H1 (cell line): Measurements from ENCODE around the gene HDLBP. TPM values are rescaled to one million over a fixed set of nuclear protein-coding genes. Genes with fewer than 3 reads are reported as not detected.

ENCODE experiments used
- CTCF ChIA-PET: fragments of 300-600 bp; sonication (Branson Sonifier 250); formaldehyde crosslinking; loops from one replicate; lab custom pipeline; 2021; ENCODE audit not compliant: partially characterized antibody; lab: Charles Lee
- POLR2A ChIA-PET: fragments of 300-600 bp; sonication (Branson Sonifier 250); formaldehyde crosslinking; loops from one replicate; lab custom pipeline; 2021; ENCODE audit warnings: inconsistent platforms; ENCODE audit not compliant: partially characterized antibody; lab: Charles Lee
- DNase-seq, 2 experiments: peaks; one replicate each; pipeline versions ENCODE4 v3.0.0 to v3.0.0-alpha.2; 2010 to 2022; ENCODE audit warnings: low spot score in 2 of 2, low read depth in 1 of 2, mixed read lengths in 1 of 2
- FAIRE-seq: peaks from 2 replicates; lab custom pipeline; 2011; peaks lifted over from hg19 to GRCh38; lab: Jason Lieb, UNC
- H2AFZ ChIP-seq: 2 replicates; pipeline ENCODE4 v1.8.1; 2012; ENCODE audit warnings: low read length, inconsistent platforms
- H2AK5ac ChIP-seq: 2 replicates; pipeline ENCODE4 v1.6.1; 2013; ENCODE audit warnings: low read depth, low read length
- H2BK120ac ChIP-seq: replicated peaks from 2 replicates; pipeline ENCODE3; 2013; ENCODE audit warnings: low read depth, low read length, inconsistent platforms
- H2BK12ac ChIP-seq: 2 replicates; pipeline ENCODE4 v1.6.1; 2013; ENCODE audit warnings: low read depth, low read length
- H2BK15ac ChIP-seq: 2 replicates; pipeline ENCODE4 v1.6.1; 2013; ENCODE audit warnings: low read length
- H2BK20ac ChIP-seq: 2 replicates; pipeline ENCODE4 v1.6.1; 2013; ENCODE audit warnings: low read length
- H2BK5ac ChIP-seq: 2 replicates; pipeline ENCODE4 v1.6.1; 2013; ENCODE audit warnings: low read depth, low read length
- H3K14ac ChIP-seq: 2 replicates; pipeline ENCODE4 v1.6.1; 2013; ENCODE audit warnings: inconsistent platforms; ENCODE audit not compliant: insufficient read length
- H3K18ac ChIP-seq: 2 replicates; pipeline ENCODE4 v1.6.1; 2013; ENCODE audit warnings: low read length; ENCODE audit errors: extremely low read depth
- H3K23ac ChIP-seq: 2 replicates; pipeline ENCODE4 v1.6.1; 2013; ENCODE audit warnings: inconsistent platforms; ENCODE audit not compliant: insufficient read length
- H3K23me2 ChIP-seq: 2 replicates; pipeline ENCODE4 v1.6.1; 2013; ENCODE audit warnings: low read depth, low read length
- H3K27ac ChIP-seq: 2 replicates; pipeline ENCODE4 v1.6.1; 2011; ENCODE audit warnings: low read depth, low read length, inconsistent platforms
- H3K27me3 ChIP-seq, 4 experiments: replicated peaks in 1 of 4; 1 replicate in 1 of 4; 2 replicates in 3 of 4; pipeline versions ENCODE4 v1.6.1 to v1.8.1; 2011 to 2013; ENCODE audit warnings: low read length in 3 of 4, mild to moderate bottlenecking in 3 of 4, inconsistent platforms in 2 of 4, mixed read lengths in 2 of 4, moderate library complexity in 1 of 4; ENCODE audit not compliant: control insufficient read depth in 3 of 4, insufficient read depth in 3 of 4; ENCODE audit errors: extremely low read depth in 1 of 4
- H3K36me3 ChIP-seq, 4 experiments: 2 replicates each; pipeline versions ENCODE4 v1.6.1 to v1.8.1; 2011 to 2013; ENCODE audit warnings: mild to moderate bottlenecking in 4 of 4, low read length in 3 of 4, moderate library complexity in 2 of 4, control low read depth in 1 of 4, inconsistent platforms in 1 of 4; ENCODE audit not compliant: insufficient read depth in 4 of 4, control insufficient read depth in 2 of 4
- H3K4ac ChIP-seq: replicated peaks from 2 replicates; pipeline ENCODE3; 2013; ENCODE audit warnings: low read length, low read depth, mixed read lengths, inconsistent platforms; ENCODE audit not compliant: insufficient read length
- H3K4me1 ChIP-seq, 4 experiments: replicated peaks in 1 of 4; 1 replicate in 1 of 4; 2 replicates in 3 of 4; pipeline versions ENCODE4 v1.6.1 to v1.8.1; 2011 to 2013; ENCODE audit warnings: low read length in 3 of 4, inconsistent platforms in 2 of 4, mixed read lengths in 1 of 4; ENCODE audit not compliant: insufficient read depth in 4 of 4, control insufficient read depth in 3 of 4
- H3K4me2 ChIP-seq, 2 experiments: 2 replicates each; pipeline versions ENCODE4 v1.6.1 to v1.8.1; 2011 to 2013; ENCODE audit warnings: low read depth in 2 of 2, low read length in 2 of 2, control low read depth in 1 of 2, inconsistent platforms in 1 of 2, mild to moderate bottlenecking in 1 of 2; ENCODE audit not compliant: insufficient read depth in 1 of 2
- H3K4me3 ChIP-seq, 4 experiments: fragments of 200-600, 300-600 bp in 1 of 4; sonication (generic), shearing (Covaris generic), sonication (Bioruptor Twin) in 1 of 4; 2 replicates each; pipeline versions ENCODE4 v1.5.1 to v1.8.1; 2011 to 2016; ENCODE audit warnings: low read length in 4 of 4, low read depth in 3 of 4, control low read depth in 2 of 4, inconsistent platforms in 2 of 4, mild to moderate bottlenecking in 2 of 4, mixed read lengths in 1 of 4, moderate library complexity in 1 of 4; ENCODE audit not compliant: insufficient read depth in 2 of 4; ENCODE audit errors: extremely low read depth in 1 of 4
- H3K56ac ChIP-seq: replicated peaks from 2 replicates; pipeline ENCODE3; 2013; ENCODE audit warnings: low read depth, mild to moderate bottlenecking, mixed read lengths, low read length, inconsistent platforms; ENCODE audit not compliant: insufficient read length
- H3K79me1 ChIP-seq: 2 replicates; pipeline ENCODE4 v1.6.1; 2013; ENCODE audit warnings: low read depth, low read length, control low read depth
- H3K79me2 ChIP-seq, 2 experiments: 2 replicates each; pipeline versions ENCODE4 v1.6.1 to v1.8.1; 2012 to 2013; ENCODE audit warnings: low read length in 2 of 2, mild to moderate bottlenecking in 2 of 2, inconsistent platforms in 1 of 2; ENCODE audit not compliant: insufficient read depth in 2 of 2, control insufficient read depth in 1 of 2
- H3K9ac ChIP-seq, 4 experiments: replicated peaks in 1 of 4; 1 replicate in 1 of 4; 2 replicates in 3 of 4; pipeline versions ENCODE4 v1.6.1 to v1.8.1; 2011 to 2013; ENCODE audit warnings: low read depth in 3 of 4, low read length in 3 of 4, control low read depth in 2 of 4, mild to moderate bottlenecking in 2 of 4, moderate library complexity in 2 of 4, inconsistent platforms in 1 of 4; ENCODE audit errors: extremely low read depth in 1 of 4
- H3K9me3 ChIP-seq, 2 experiments: 2 replicates each; pipeline versions ENCODE4 v1.6.1 to v1.8.1; 2012 to 2013; ENCODE audit warnings: mild to moderate bottlenecking in 2 of 2, moderate library complexity in 2 of 2, control low read depth in 1 of 2, inconsistent platforms in 1 of 2, low read depth in 1 of 2, low read length in 1 of 2, mixed read lengths in 1 of 2; ENCODE audit not compliant: insufficient read depth in 2 of 2
- H4K20me1 ChIP-seq, 2 experiments: replicated peaks in 1 of 2; 2 replicates each; pipeline versions ENCODE3 to v1.8.1; 2011 to 2013; ENCODE audit warnings: inconsistent platforms in 2 of 2, low read length in 2 of 2, mild to moderate bottlenecking in 1 of 2; ENCODE audit not compliant: insufficient read depth in 2 of 2, control insufficient read depth in 1 of 2
- H4K5ac ChIP-seq: 2 replicates; pipeline ENCODE4 v1.6.1; 2013; ENCODE audit warnings: low read length, low read depth, mixed read lengths, inconsistent platforms; ENCODE audit not compliant: insufficient read length
- H4K8ac ChIP-seq: 2 replicates; pipeline ENCODE4 v1.8.0; 2013; ENCODE audit warnings: mild to moderate bottlenecking, moderate library complexity, low read length, inconsistent platforms; ENCODE audit not compliant: insufficient read depth; ENCODE audit errors: extremely low read depth
- H4K91ac ChIP-seq: replicated peaks from 2 replicates; pipeline ENCODE3; 2013; ENCODE audit warnings: low read length, mixed read lengths, inconsistent platforms; ENCODE audit not compliant: insufficient read length
- PHF8 ChIP-seq: fragments of 200-600 bp; sonication (generic); conservative IDR thresholded peaks from 2 replicates; pipeline ENCODE4 v1.7.1; 2012; ENCODE audit warnings: low read depth, mild to moderate bottlenecking, inconsistent platforms, low read length, moderate library complexity
- WGBS, 2 experiments: shearing (Covaris generic) in 1 of 2; methylation state at CpG; one replicate each; pipeline versions ENCODE4 v1.1.6 to v1.1.7; 2013 to 2015; ENCODE audit warnings: low lambda C conversion rate in 2 of 2, mixed read lengths in 2 of 2, inconsistent platforms in 1 of 2, low coverage in 1 of 2, missing lambda C conversion rate in 1 of 2; ENCODE audit not compliant: insufficient replicate concordance in 2 of 2, insufficient coverage in 1 of 2, insufficient read length in 1 of 2; ENCODE audit errors: extremely low coverage in 1 of 2, missing lambda C conversion rate in 1 of 2; 5-methylcytosine and 5-hydroxymethylcytosine counted together
- polyA plus RNA-seq, 7 experiments: library from polyadenylated mRNA; depleted of rRNA in 3 of 7; stranded (reverse) in 5 of 7; unstranded in 2 of 7; fragments of >200 nt in 5 of 7; fragments of 200-250 nt in 2 of 7; gene quantifications; 1 replicate in 5 of 7; 2 replicates in 1 of 7; 4 replicates in 1 of 7; pipeline versions ENCODE4 v1.2.1 to v1.2.3, GENCODE V29; 2011 to 2013; ENCODE audit warnings: missing spikeins in 2 of 7, mixed read lengths in 2 of 7
- total RNA-seq: library from RNA; stranded (reverse); fragmentation: NEBNext Ultra II Directional; extraction: Animal tissue kit (Norgen Biotek cat#: 25700); gene quantifications from 2 replicates; pipeline ENCODE4 v1.2.1, GENCODE V29; 2021

HDLBP gene
- total and polyA plus RNA-seq, 2 of the 8 experiments (the other 6 are each of a cell fraction or from before 2014, with no cell fraction given): 185 to 360 TPM

DNA sequence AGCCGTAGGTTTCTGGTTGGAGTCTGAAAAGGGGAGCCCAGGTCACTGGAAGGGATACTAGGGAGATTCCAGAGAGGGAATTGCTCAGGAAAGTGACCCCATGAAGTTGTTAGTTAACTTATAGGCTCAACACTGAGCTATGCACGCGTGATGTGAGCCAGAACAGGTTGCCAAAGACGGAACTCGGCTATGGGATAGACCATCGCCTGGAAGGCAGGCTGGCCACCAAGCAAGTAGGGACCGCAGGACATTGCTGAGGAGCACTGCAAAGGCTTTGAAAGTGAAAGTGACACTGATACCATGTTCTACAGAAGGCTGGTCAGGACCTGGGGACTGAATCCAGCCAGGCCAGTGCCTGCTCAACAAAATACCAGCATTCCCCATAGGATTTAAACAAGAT lies 48.0 kb upstream of the HDLBP start:
- Histone ChIP-seq H3K36me3 (no peaks in the 10 kb centered on the region; a peak in 1 of 8 replicates), H3K79me1 (peaks cover 15% of the 10 kb centered on the region), H3K4me1 (peaks cover 2 to 9% (median 8%) of the 10 kb centered on the region in 4 experiments), H3K56ac (no peak overlapping the region), H3K9me3 (no peaks in the 10 kb centered on the region), H2BK15ac (0 out of 2 replicates have a peak overlapping the region, but pooled peaks have one; percentile 2), H4K20me1 (peaks cover 10 to 11% of the 10 kb centered on the region in 2 experiments), H4K8ac (no peak overlapping the region), H2AFZ (no peak overlapping the region), H3K23me2 (no peaks in the 10 kb centered on the region), H3K4me2 (no peak overlapping the region), H2BK12ac (no peak overlapping the region), H3K4me3 (no peak overlapping the region), H3K79me2 (peaks cover 0 to 54% of the 10 kb centered on the region in 2 experiments; a peak in 3 of 4 replicates), H4K5ac (no peak overlapping the region), H3K27ac (no peak overlapping the region), H2BK5ac (no peak overlapping the region), H2BK120ac (no peak overlapping the region), H3K14ac (no peak overlapping the region), H3K9ac (no peak overlapping the region; a peak in 1 of 7 replicates), H3K27me3 (no peaks in the 10 kb centered on the region), H2AK5ac (no peak overlapping the region), H3K4ac (no peak overlapping the region), H3K18ac (no peak overlapping the region), H3K23ac (no peak overlapping the region), H2BK20ac (no peak overlapping the region), H4K91ac (no peak overlapping the region)
- DNase-seq (no peak), FAIRE-seq (no peak)
- ChIA-PET CTCF (interaction anchor here (0.5 to 3.8 kb wide), 4 partner anchors 16 to 144 kb away, joined by 3 to 14 read pairs (median 8); no protein-coding TSS in a partner anchor), POLR2A (interaction anchor here (1.4 to 1.6 kb wide), 2 partner anchors 10 to 48 kb away, joined by 3 to 5 read pairs; partner anchors contain the start of genes HDLBP and SEPTIN2)
- WGBS, 2 experiments: 89% methylated on average over 7 of the region's 7 CpGs; no CpG with 5 or more reads in 1 of the 2 experiments
- no peak for TF ChIP-seq PHF8
